Astrocyte (in vitro differentiated cells and primary cell): ENCODE results near the gene ATRIP.

Experiments used
- CTCF ChIP-seq: IDR thresholded peaks from 2 replicates; pipeline ENCODE4 v1.5.1; 2011; ENCODE audit warnings: low read depth, mild to moderate bottlenecking, inconsistent platforms, low read length, moderate library complexity; ENCODE audit not compliant: insufficient read depth
- EZH2 ChIP-seq: IDR thresholded peaks from 2 replicates; pipeline ENCODE4 v1.6.1; 2012; ENCODE audit warnings: mild to moderate bottlenecking, low read length, inconsistent platforms; ENCODE audit not compliant: insufficient read depth

DNA sequence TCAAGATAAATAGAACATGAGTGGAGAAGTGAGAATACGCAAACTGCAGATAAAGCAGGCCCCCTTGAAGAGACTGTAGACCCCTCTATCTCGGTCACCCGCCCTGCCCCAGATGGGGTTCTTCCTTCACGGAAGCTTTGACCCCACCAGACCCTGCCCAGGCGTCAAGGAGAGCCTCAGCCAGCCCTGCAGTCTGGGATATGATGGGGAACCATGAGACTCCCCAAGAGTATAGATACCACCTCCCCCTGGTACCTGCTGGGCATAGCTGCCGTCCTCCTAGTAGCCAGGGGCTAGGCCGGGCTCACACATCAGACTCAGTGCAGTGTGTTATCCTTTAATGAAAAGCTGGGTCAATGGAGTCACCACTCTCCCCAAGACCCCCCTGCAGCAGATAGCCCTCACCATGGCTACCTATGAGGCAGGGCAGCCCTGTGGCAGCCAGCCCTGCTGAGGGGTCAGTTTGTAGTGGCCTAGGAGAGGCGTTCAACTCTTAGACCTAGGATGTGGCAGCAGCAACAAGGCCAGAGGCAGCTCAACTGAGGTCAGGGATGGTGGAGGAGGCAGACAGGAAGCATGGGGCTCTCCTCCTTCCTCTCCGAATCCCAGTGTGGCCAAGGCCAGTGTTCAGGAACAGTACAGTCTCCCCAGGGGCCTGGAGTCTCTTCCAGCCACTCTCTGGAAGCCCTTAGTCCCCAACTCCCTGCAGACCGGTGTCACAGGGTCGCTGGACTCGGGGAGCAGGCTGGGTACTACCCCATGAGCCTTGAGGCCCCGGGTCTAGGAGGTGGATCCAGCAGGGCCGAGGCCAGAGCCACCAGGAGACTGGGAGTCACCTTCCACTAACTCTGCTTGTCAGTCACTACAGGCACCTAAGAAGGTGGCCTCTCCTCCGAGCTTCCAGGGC is 42.8 kb upstream of the ATRIP start:
- TF ChIP-seq CTCF (no peak), EZH2 (no peak)
